HG03571 (cell line): ENCODE results near the gene CRY2.

Experiments
- ATAC-seq: cut with Tn5 transposase; IDR thresholded peaks from one replicate; pipeline ENCODE4 v1.9.1; 2021; ENCODE audit not compliant: unreplicated experiment

Gene CRY2

DNA sequence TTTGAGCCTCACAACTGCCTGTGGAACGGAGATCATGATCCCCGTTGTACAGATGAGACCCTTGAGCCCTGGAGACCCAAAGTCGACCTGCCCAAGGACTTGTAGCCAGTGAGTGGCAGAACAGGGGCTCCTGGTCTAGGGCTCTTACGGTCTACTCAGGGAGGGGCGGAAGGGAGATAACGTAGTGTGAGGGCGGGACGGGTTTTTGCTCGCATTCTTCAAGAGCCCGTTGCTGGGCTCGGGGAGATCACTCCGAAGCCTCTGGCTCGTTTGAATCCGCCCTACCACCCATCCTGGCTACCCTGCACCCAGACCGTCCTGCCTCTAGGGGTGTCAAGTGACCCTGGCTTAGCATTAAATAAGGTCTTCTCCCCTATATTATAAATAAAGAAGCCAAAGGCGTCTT, 639 bp downstream of the CRY2 start:
- peak; percentile 8 for ATAC-seq

DNA sequence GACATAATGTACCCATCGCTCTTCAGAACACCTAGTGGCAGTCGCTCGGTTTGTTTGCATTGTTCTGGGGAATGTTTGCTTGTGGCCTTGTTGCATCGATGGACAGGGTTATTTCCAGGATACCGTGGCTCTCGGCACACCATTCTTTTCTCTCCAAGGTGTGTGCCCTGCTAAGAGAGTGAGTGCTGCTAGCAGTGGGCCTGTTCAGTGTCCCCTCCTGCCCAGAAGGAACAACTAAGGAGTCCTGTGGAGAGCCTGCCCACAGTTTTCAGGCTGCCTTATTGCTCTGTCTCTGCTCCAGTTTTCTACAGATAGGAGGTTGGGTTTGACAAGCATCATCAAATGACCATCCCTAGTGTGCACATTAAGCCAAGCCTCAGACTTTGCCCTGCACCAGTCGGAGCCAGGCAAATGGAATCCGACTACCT, 1.4 kb downstream of the CRY2 start:
- no peak for ATAC-seq

DNA sequence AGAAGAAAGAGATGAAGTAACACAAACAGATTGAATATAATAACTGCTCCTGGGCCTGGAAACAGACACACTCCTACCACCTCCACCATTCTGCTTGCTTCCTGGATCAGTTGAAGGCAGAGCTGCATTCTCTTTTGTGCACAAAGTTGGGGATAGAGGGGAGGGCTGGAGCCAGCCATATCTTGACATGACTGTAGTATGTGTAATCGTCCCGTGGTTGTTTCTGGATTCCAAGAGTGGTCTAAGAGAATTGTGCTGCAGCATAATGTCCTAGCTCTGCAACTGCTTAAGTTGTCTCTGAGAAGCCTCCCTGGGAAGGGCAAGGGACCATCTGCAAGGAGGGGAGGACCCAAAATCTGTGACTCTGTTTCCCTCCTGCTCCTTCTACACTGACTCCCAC, 3.2 kb downstream of the CRY2 start:
- ATAC-seq = no peak

DNA sequence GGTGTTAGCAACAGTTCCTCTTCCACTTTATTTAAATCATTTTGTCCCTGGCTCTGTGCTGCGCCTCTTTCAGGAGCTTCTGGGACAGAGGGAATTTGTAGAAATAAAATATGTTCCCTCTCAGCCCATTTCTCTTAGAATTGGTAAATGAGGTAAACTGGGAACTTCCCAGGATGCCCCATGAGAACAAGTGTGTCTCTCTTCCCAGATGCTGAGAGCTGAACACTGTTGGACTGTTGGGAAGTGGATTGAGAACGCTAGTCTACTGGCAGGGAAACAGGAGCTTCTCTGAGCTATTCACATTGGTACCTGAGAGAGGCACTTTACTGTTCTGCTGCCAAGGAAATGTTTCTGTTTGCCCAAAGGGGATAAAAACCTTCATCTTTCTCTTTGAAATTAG, 4.0 kb downstream of the CRY2 start:
- ATAC-seq = no peak

DNA sequence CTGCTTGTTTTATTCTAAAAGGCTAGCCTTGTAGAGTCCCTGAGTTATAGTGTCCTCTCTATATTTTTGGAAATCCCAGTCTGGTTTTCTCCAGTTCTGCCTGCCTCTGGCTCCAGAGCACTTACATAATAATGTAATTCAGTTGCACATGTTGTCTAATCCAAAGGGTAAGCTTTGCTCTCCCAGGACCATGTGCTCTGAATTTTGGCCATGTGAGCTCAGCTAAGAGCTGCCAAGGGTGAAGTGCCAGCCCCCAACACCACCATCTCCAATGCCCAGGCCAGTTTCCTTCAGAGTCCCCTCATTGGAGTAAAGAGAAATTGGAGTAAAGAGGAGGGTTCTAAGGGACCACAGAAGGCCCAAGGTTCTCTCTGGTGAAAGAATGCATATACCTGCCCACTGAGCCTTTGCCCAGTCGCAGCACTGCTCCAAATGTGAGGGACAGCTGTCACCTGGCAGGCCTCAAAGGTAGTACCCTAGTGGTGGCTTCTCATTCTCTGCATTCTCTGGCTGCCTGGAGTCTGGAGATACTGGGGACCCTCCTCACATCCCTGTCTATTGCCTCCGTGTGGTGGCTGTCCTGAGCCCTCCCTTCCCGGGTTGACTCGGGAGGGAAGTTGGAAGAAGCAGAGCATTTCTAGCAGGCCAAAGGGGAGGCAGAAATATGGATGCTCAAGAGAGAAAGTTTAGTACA, 4.9 kb downstream of the CRY2 start:
- no peak for ATAC-seq

DNA sequence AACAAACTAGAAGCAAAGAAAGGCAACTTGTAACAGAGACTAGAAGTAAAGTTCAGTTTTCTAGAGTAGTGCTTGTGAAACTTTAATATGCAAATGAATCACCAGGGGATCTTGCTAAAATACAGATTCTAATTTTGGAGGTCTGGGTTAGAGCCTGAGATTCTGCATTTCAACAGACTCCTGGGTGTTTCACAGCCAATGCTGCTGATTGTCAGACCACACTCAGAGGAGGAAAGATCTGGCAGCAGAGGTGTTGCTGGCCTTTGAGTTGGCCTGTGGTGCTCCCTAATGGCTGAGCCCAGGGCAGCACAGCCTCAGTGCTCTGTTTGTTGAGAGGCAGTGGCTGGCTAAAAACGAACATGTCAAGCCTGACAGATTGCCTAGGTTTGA, 5.4 kb downstream of the CRY2 start:
- no peak for ATAC-seq

DNA sequence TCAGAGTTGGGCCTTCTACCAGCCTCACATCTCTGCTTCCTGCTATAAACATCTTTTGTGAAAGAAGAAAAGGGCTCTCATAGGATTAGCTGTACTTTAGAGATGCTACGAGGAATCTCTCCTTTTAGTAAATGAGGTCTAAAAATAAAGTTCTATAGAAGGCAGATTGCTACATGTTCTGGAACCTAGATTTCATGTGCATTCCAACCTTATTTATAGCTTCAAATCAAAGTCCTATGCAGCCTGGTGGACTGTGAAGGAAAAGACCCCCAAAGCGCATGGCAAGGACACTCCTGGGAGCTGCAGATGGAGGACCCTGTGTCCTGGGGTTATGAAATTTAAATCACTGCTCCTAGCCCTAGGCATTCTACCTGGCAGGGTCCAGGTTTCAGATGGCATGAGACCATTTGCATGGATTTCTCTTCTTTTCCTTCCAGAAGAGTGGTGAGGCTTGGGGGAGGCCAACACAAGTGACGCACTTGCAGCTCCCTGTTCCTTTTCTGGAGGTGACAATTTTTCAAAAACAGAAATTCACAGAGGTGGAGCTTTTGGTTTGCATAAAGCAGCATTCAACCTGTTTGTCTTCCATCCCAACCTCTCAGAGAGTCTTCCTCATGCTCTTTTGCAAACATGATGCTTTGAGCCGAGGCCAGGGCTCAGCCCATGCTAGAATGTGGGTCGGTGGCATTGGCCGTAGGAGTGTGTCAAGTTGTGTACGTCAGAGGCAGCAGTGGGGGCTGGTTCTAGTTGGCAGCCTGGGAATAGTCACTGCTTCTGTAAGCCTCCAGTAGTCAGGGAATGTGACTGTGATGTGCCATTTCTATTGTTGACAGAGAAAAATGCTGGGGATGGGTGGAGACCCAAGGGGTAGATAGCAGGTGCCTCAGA, 6.3 kb downstream of the CRY2 start:
- no peak for ATAC-seq

DNA sequence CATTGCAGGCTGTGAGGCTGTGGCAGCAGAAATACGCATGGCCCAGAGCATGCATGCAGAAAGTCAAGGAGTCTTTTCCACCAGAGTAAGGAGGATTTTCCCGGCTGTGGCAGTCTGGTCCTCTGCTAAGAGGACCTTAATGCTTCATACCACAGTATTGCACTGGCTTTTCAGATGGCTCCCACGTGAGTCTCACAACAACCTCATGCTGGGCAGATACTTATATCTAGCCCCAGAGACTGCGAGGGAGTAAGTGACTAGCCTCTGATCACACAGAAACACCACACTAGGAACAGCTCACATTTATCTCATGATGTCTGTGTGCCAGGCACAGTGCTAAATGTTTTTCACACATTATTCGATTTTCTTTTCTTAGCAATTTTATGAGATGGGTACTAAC, 8.0 kb downstream of the CRY2 start:
- ATAC-seq = no peak

DNA sequence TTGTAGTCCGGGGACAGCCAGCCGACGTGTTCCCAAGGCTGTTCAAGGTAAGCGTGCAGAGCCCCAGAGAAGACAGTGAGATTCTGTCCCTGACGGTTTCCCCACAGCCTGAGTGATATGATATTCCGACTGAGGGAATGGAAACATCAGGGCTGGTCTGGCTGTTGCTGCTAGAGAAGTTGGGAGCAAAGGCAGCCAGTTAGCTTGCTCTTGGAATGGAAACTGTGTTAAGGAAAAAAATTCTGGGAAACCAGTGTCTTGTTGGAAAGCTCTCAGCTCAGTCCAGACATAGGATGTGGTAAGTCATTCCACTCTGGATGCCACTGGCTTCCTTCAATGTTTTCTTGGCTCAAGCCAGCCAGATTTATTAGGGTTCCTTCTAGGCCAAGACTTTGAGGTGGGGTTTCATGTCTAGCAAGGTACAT, 8.8 kb downstream of the CRY2 start:
- no peak for ATAC-seq

DNA sequence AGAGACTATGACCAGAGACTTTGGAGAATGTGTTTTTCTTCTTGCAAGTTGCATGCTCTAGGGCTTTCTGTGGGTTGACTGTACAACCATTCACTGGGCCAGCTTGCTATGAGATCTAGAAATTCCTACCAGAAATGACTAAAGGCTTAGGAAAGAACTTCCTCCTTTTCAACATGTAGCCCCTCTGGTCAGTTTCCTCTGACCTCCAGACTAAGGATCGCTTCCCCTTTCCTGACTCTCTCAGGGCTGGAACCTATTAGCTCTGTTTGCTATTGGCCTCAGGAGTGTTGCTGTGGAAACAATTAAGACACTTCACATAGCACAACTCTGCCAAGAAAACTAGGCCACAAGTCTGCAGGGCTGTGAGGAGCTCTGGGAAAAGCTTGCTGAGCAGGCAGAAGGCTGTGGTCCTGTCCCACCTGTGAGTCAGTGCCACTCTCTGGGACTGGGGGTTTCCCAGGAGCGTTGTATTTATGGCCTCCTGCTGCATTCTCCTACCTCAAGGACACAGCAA, 10.7 kb downstream of the CRY2 start:
- ATAC-seq = no peak

DNA sequence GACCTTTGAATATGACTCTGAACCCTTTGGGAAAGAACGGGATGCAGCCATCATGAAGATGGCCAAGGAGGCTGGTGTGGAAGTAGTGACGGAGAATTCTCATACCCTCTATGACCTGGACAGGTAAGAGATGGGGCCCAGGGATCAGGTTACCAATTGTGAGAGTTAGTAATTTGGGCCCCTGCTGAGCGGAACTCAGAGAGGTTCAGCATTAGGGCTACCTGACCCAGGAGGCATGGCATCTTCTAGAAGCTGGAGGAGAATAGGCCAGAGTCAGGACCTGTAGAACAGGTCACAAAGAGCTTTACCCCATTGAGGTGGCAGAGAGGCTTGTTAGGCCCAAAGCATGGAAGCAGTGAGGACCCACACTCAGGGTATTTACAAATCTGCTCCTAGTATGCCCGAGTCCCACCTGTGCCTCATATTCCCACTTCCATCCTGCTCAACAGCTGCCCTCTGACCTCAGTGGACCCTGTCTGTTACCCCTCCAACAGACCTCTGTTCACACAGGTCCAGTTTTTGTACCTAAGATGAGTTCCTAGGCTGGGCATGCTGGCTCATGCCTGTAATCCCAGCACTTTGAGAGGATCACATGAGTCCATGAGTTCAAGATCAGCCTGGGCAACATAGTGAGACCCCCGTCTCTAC, 11.6 kb downstream of the CRY2 start:
- no peak for ATAC-seq

DNA sequence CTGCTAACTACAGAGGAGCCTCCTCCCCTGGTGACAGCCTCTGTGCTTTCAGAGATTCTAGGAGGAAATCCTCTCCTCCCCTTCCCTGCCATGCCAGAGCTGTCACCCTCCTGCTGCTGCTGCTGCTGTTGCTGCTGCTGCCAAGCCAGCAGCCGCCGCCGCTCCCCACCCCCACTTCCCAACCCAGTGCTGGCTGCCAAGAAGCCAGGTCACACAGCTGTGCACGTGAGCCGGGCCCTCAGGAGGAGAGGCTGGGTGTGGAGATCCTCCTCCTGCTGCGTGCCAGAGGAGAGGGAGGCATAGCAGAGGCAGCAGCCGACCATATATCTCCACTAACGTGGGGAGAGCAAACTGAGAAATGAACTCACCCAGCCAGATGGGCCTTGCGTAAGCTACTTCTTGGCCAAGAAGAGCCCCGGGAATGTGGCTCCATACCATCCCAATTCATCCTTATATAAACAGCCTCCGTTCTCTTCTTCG, 12.4 kb downstream of the CRY2 start:
- ATAC-seq = no peak

DNA sequence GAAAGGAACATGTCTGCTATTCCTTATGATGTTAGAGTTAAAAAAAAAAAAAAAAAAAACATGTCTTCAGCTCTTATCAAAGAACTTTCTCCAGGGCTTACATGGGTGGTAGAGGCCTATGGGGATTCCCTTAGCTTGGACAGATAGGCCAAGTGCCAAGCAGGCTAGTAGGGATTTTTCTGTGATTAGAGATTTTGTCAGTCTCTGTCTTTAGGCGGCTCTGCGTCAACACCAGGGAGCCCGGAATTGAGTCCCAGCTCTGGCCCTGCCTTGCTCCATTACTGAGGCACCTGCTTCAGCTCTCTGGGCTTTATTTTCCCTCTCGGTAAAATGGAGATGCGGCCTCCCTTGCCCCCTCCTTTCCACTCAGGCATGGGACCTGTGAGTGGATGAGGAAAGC, 13.1 kb downstream of the CRY2 start:
- ATAC-seq = no peak

DNA sequence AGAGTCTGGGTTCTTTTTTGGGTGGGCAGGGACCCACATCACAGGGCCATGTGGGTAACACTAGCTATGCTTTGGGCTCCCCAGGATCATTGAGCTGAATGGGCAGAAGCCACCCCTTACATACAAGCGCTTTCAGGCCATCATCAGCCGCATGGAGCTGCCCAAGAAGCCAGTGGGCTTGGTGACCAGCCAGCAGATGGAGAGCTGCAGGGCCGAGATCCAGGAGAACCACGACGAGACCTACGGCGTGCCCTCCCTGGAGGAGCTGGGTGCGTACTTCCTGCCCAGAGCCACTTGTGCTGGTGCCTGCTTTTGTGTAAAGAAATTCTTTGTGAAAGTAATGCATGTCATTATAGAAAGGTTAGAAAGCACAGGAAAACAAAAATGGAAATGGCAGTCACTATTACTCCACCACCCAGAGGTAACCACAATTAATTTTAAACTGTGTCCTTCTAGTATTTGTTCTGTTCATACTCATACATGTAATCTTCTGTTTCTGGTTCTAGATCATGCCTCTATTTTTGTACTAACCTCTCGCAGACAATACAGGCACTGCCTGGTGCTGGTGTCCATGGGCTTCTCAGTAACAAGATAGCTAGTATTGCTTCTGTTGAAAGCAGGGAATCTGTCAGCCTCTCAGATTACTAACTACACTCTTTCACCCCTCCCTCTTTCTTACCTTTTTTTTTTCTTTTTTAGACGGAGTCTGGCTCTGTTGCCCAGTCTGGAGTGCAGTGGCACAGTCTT, 13.7 kb downstream of the CRY2 start:
- ATAC-seq = no peak

DNA sequence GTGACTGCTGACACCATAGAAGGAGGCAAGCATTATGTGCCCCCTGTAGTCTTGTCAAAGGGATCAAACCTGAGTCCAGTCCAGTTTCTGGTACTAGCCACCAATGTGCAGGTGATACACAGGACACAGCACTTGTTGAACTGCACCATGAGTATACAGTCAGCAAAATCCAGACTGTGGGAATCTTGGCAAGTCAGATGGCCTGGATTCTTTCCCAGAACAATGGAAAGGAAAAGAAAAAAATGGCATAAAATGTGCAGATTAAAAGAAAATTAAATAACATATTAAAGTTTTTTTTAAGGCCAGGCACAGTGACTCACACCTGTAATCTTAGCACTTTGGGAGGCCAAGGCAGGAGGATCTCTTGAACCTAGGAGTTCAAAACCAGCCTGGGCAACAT, 16.8 kb downstream of the CRY2 start:
- no peak for ATAC-seq

DNA sequence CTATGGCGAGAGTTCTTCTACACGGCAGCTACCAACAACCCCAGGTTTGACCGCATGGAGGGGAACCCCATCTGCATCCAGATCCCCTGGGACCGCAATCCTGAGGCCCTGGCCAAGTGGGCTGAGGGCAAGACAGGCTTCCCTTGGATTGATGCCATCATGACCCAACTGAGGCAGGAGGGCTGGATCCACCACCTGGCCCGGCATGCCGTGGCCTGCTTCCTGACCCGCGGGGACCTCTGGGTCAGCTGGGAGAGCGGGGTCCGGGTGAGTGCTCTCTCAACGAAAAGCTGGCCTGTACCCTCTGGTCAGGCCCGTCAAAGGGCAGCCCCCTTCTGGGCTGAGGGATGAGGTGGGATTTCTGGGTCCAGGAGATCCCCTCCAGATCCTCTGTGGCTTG, 22.3 kb downstream of the CRY2 start:
- no peak for ATAC-seq

DNA sequence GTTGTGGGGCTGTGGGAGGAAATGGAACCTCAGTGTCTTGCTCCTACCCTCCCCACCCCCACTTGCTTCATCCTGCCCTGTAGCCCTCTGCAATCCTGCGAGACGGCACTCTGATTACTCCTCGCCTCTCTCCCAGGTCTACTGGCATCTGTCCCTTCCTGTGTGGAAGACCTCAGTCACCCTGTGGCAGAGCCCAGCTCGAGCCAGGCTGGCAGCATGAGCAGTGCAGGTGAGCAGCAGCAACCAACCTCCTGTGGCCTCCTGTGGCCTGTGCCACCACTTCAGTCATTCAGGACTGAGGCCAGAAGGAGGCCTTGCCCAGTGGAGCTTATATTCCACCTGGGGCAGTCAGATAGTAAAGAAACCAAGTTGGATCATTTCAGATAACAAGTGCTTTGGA, 23.4 kb downstream of the CRY2 start:
- no peak for ATAC-seq

DNA sequence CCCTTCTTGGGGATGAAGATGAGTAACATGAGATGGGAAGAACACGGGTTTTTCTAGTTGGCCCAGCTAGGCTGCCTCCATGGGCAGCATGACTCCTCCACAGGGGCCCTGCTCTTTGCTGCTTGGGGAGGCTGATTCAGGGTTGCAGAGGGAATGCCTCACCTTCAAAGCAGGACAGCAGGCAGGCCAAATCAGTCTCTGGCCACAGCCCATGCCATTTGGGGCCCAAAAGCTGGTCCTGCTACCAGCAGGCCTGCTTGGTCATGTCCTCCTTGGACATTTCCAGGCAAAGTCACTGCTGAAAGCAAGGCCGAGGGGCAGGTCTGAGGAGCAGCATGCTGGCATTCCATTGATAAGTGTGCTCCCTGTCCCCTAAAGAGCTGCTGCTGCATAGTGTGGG, 24.4 kb downstream of the CRY2 start:
- ATAC-seq = no peak

DNA sequence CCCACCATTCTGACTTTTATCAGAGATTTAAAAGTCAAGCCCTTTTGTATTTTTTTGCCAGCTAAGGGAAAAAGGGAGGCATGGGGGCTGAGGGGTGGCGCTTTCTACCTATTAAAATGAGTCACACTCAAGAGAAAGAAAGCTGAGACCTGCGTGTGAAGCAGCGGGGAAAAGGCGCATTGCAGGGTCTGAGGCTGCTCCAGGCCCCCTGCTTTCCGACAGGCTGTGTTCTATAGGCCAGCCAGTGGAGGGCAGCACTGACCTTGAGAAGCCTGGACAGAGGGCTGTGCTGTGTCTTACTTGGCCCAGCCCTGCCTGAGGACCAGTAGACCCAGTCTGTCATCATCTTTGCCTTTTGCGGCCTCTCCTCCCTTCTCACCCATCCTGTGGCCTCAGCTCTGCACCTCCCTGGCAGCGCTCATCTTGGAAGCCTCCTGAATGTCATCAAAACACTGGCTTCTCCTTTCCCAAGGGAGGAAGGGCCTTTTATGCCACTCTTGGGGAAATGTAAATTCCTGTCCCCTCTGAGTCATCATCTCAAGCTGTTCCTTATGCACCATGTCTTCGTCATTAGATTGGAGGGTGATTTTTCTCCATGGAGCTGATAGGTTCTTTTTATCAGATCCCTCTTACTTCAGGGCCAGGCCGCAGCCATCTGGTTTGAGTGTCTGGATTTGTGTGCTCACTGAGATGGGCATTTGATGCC, 25.5 kb downstream of the CRY2 start:
- no peak for ATAC-seq

DNA sequence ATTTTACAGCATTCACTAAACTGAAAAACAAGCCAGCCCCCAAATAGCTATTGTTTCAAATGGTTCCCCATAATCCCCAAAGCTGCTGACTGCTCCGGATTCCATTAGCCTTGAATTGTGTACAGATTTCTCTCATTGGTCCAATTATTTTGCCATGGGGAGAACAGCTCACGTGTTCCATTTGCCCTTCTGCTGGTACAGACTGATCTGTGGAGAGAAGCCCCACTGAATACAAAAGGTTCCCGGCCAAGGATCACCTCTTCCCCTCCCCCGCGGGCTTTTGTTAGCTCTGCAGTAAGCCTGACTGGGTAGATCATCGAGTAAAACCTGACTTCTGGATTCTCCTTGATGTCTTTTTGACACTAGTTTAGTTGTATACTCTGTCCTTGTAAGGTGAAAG, 29.1 kb downstream of the CRY2 start:
- no peak for ATAC-seq
